ENCODE data around the gene ZBTB22.

The ZBTB22 gene

DNA sequence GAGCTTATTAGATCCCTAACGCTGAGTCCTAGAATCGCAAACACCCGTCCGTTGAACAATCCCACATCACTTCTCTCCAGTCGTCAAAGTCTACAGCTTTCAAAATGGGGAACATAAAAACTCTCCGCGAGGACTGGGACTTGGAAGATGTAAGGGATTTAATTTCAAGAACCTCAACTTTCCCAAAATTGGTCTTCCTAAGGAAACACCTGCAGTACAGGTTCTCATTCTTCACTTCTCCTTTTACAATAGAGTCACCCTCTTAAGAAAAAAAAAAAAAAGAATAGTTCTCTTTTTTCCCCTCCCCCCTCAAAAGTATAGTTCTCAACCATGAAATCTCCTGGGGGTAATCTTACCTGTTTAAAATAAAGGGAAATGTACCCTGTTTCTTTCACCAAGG is 6.6 kb upstream of the ZBTB22 start:
- no peak for DNase-seq

DNA sequence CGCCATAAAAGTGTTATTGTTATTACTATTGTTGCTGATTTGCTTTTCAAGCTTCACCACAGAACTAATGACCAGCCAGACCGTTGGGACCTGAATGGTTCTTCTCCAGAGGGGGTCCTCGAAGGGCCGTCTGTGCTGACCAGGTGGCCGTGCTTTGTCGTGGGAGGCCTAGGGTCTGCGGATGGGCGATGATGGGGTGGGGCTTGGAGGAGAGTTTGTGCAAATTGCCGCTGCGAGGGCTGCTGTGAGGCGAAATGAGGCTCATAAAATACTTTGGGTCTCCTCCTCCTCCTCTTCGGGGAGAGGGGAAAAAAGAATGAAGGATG is 6.0 kb upstream of the ZBTB22 start:
- no peak for DNase-seq

DNA sequence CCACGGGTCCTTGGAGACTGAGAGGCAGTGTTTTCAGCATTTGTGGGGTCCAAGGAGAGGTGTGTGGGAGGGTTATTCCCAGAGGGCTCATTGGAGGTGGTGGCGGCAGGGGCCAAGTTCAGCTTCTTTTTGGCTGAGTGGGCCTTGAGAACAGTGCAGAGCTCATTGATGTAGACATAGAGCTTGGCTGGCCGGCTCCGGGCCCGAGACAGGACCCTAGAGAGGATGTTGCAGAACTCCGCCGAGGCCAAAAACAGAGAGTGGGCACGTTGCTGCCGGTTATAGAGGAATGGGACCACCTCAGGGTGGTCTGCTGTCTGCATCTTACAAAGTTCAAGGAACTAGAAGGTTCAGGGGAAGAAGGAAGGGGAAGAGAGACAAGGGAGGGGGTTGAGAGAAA is 3.7 kb upstream of the ZBTB22 start:
- DNase-seq = no peak

DNA sequence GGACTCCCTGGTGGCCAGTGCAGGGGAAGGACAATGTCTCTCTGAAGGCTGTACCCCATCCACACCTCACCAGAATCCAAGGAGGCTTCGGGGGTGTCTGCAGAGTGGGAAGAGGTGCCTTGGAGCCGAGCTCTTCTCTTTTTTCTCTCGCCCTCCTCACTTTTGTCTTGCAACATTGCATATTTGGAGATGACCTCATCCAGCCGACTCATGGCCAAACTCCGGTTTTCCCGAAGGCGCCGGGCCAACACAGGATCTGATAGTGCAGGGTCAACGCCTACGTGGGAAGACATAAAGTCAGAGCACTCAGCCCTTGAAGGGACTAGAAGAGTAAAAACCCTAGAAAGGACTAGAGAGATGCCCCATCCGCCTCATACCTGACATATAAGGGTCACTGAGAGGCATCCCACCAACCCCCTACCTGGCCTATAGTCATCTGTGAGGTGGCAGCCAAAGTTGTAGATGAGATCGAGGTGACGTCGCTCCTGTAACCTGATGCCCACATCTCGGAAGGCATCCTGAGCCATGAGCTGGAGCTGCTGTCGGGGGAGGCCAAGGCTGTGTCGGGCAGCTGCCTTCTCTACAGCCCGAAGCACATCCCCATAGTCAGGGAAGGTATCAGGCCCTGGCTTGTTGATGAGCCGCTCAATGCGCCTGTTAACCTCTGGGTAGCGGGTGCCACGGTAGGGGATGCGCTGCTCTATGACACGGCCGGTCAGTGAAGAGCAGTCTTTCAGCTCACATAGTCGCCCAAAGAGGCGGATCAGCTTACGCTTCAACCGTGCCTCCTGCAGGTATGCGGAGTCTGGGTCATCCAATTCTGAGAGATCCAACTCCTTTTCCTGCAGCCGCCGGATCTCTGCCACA is 3.0 kb upstream of the ZBTB22 start:
- no peak for DNase-seq

DNA sequence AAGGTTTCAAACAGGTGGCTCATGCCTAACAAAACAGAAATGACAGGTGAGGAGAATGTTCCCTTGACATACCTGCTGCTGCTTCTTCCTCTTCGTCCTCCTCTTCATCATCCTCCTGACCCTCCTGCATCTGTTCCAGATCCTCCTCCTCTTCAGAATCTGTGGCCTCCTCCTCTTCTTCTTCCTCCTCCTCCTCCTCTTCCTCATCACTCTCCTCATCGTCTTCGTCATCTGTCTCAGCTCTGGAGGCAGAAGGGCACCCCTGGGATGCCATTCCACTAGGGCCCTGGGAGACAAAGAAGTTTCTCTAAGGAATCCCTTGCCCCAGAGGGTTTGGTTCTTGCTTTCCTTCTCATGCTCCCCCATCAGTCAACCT is 2.4 kb upstream of the ZBTB22 start:
- no peak for DNase-seq

DNA sequence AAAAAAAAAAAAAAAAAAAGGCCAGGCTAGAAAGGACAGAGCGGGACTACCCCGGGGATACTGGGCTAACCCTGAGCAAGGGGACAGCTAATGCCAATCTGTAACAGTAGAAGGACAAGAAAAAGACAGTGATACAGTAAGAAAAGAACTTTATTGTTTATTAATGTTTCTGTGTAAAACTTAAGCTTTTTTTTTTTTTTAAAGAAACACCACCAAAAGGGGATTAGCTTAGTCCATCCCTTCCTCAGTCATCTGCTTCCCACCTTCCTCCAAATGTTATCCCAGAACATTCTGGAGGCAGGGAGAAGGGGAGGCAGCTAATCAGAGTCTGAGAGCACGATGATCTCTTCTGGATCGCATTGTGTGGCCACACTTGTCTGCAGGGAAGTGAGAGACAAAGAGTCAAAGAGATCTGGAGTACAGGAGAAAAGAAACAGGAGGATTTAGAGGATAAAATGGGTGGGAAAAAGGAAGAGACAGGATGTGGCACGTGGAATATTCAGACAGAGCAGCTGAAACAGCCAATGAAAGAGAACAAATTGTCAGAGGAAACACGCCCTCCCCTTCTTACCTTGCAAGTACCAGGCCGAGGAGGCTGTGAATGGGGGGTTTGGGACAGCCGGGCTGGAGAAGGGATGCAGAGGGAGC is 1.0 kb upstream of the ZBTB22 start:
- DNase-seq = no peak

DNA sequence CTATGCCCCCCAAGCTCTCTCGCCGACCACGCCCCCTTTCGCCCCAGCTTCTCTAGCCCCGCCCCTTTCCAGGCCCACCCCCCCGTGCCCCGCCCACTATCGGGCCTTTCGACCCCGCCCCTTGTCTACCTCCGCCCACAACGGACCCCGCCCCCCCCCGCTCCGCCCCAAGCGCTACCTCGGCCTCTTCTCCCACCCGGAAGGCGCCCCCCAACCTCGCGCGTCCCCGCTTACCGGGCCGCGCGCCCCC is 200 bp downstream of the ZBTB22 start:
- no peak for DNase-seq

DNA sequence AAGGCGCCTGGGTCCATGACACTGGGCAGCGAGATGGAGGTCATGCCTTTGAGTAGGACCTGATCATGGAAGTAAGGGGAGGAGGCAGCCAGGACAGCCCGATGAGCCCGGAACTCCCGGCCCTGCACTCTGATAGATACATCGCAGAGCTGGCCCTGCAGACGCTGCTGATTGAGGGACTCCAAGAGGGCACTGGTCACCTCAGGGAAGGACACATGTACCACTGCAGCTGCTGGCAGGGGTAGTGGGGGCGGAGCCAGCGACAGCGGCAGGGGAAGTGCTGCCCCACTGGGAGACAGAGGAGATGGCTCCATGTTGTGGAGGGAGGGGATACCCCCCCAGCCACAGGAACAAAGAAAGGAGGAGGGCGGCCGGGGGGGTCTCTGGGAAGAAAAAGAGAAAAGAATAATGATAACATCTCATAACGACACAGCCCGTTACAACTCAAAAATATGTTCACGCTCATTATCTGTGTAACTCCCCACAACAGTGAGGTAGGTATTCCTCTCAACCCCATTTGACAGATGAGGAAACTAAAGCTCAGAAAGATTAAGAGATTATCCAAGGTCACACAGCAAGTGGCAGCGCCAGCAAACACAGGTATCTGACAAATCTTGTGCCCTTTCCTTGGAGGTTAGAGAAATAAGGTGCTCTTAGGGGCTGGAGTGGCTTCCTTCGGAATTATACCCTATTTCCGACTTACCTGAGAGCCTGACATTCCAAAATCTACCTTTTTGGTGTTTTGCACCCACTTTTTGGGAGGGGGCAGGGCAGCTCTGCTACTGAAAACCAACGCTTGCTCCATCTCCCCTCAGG is 733 bp downstream of the ZBTB22 start:
- no peak for DNase-seq

DNA sequence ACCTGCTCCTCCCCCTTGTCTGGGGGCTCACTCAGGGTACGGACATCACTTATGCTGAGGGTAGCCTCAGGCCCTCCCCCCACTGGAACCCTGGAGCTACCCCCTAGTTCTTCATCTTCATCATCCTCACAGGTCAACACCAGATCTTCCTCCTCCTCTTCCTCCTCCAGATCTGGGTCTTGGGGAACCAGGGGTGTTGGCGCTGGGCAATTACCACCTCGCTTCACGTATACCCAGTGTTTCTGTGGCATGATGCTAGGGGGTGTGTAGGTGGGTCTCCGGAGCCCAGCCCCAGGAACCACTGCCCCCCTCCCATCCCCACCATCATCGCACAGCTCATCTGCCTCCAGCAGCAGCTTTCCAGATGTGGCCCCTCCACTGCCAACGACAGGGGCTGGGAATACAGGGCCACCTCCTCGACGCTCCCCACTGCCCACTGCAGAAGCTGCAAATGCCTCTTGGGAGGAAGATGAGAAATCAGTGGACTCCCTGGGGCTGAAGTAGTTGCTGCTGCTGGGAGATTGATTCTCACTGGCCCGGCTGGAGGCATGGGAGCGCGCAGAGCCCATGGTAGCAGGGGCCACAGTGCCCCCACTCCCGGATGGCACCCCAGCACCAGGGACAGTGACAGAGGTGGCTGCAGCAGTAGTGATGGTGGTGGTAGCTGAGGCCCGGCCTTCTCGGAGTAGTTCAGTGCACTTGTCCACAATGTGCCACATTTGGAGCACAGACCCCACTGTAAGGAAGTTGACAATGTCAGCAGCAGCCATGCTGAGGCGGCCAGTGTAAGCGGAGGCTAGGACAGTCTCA is 1.5 kb downstream of the ZBTB22 start:
- DNase-seq = no peak

DNA sequence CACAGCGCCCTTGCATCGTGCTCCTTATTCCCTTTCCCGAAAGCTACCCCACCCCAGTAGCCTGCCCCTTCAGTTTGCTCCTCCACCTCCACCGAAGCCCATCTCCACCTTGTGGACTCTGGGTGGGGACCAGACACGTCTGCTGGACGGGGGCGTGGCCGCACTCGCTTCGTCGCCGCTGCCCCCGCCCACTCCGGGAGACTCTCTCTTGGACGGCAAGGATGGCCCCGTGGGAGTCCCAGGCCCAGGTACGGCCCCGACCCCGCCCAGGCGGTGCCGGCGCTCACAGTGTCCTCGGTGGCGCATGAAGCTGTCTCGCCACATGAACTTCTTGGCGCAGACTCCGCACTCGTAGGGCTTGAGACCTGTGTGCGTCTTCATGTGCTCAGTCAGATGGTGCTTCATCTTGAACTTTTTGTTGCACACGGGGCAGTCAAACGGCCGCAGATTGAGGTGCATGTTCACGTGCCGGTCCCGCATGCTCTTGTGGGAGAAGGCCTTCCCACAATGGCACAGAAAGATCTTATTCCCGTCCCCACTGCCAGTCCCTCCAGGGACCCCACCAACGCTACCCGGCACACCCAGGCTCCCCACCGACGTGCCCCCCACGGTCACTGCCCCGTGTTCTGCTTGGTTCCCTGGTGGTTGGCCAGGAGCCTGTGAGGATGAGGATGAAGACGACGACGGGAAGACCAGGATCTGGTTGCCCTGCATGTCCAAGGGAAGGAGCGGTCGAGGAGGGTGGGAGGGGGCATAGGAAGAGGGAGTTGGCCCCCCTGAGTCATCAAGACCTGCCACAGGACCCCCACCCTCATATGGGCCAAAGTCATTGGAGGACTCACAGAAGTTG is 2.4 kb downstream of the ZBTB22 start:
- no peak for DNase-seq

DNA sequence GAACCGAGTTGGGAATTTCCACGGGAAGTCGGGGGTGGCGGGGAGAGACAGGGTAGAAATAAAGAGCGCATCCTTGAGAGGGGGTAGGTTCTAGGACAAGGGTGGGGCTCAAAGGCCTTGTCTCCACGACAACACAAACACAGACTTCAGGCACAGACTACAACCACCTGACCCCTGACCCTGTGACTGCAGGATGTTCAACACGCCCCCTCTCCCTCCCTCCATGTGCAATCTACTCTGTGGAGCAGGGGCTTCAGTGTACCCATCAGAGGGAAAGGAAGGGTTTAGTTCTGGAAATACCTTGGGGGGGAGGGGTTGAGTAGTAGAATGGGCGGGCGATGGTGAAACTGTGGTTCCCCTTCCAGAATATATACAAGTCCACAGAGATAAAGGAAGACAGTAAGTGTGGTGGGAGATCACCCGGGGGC is 3.0 kb downstream of the ZBTB22 start:
- DNase-seq = peak; percentile 61 to 65

DNA sequence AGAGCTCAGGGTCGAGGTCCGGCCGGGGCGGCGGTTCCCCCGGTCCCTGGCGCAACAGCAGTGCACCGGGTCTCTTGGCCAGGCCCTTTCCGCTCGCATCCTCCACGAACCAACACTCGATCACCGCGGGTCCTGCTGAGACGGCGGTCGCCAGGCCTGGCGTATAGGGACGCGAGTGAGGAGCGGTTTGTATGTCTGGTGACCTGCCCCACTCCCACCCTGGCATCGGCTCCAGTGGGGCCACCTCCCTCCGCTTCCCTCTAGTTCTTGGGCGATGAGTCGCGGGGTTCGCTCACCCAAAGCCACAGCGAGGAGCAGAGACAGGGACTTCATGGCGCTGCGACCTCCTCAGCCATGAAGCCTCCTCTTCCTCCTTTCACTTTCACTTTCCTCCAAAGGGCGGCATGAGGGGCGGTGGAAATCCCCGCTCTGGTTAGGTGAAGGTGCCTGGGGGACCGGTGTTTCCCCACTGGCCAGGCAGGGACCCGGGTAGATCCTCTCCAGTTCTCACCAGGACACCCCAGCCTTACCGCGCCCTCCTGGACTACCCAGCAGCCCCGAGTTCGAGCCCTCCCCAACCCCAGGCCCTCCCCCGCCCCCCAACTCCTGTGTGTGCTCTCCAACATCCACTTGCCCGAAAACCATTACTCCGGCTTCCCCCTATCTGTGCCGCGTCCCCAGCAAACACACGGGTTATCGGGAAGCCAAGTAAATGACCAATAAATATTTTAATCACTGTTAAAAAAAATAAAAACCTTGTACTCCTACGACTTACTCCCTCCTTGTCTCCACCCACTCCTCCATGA is 3.6 kb downstream of the ZBTB22 start, which contains the start of gene TAPBP:
TAPBP (minus strand) TSS at position 370 of the 806 bp plus-strand sequence; CDS start at position 333, 37 bp downstream.
- DNase-seq = peak; percentile 83

DNA sequence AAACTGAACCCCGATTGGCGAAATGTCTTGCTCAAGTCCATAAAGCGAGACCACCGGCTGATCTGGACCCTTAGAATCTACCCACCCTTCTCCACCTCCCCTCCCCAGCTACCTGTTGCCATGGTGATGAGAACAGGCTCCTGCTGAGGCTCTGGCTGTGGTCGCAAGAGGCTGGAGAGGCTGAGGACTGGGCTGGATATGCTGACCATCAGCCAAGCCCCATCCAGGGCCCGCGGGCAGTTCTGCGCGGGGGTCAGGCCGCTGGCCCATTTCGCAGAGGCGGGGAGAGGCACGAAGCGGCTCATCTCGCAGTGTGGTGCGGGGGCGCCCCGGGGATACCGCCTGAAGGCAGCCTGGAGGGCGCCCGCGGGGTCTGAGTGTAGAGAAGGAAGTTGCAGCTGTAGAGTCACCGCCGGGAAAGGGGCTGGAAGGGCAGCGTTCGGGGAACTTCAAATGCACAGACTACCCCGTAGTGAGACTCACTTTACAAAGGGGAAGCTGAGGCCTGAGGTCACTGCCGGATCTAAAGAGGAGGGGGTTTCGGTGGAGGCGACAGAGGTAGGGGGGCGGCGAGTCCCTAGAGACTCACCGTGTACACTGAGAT is 4.3 kb downstream of the ZBTB22 start:
- DNase-seq = peak; percentile 46 to 51

DNA sequence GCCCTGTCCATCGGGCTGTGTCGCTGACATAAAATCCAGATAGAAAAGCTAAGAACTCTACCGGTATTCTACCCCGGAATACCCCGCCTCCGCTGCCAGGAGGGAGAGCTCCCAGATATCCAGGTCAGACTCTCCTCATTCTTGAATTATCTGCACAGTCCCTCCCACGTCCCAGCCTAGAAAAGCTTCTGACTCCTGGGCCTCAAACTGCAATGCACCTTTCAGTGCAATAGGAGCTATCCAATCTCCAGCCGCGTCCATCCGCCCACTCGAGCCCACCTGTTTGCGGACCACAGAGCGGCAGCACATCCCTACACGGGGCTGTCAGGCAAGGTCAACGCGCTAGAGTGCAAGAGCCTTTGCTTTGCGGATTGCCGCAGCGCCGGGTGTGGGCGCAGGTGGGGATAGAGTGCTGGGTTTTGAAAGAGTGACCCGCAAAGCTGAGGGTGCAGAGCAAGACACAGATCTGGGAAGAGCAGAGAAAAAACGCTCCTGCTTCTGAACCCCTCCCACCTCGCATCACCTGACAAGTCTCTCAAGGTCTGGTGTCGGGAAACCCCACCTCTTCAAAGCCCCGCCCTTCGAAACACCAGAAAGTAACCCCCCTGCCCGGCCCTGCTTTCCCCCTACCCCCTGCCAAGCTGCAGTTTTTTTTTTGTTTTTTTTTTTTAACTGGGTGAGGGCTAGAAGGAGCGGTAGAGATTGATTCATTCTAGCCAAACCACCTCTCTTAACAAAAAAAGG is 5.0 kb downstream of the ZBTB22 start:
- peak; percentile 83 to 86 for DNase-seq

DNA sequence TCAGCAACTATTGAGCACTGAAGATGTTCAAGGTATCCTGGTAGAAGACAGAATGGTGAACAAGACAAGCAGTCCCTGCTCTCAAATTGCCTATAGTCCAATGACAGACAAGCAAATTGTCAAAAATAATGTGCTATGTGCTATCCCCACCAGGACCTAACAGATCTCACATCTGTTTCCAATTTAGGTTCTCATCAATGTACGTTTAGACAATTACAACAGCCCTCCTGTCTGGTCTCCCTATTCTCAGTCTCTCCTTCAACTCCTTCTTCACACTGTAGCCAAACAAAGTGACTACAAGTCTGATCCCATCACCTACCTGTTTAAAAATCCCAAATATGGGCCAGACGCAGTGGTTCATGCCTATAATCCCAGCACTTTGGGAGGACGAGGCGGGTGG is 11.2 kb downstream of the ZBTB22 start:
- no peak for DNase-seq

DNA sequence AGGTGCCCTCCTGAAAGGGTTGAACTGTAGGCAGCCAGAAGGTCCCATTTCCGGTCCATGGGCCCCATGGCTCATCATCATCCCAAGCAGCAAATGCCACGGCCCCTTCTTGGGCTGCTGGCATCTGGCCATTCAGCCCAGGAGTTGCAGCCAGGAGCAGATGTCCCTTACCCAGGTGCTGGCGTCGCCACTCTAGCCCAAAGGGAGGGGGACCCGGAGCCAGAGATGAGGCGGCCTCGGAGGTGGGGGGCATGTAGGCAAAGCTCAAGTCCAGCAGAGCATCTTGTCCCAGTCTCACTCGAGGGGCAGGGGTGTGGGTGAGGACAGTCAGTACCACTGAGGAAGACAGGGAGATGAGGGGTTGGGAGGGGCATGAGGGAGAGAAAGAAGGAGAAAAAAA is 12.5 kb downstream of the ZBTB22 start:
- no peak for DNase-seq

DNA sequence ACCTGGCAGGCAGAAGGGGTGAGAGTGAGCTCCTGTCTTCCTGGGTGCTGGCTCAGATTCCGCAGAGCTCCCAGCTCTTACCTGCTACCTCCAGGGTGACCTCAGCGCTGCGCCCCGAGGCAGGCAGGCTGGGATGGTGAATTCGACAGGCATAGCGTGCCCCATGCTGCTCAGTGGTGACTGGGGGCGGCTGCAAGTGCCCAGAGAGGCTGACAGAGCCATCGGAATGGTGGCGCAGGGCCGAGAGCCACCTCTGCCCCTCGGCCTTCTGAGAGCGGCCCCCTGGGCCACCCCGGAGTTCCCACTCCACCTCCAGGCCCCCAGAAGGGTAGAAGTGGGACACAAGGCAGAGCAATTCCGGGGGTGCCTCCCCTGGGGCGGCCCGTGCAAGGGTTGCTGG is 13.3 kb downstream of the ZBTB22 start:
- DNase-seq = no peak

DNA sequence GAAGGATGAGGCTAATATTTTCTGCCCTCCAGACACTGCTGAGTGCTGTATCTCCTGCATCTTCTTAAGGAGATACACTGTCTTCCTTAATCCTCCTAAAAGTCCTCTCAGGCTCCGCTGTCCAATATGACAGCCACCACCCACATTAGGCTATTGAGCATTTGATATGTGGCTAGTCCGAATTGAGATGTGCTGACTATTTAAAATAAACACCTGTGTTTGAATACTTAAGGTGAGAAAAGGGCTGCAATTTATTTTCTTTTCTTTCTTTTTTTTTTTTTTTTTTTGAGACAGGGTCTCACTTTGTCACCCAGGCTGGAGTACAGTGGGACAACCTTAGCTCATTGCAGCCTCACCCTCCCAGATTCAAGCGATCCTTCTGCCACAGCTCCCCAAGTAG is 15.7 kb downstream of the ZBTB22 start:
- no peak for DNase-seq

DNA sequence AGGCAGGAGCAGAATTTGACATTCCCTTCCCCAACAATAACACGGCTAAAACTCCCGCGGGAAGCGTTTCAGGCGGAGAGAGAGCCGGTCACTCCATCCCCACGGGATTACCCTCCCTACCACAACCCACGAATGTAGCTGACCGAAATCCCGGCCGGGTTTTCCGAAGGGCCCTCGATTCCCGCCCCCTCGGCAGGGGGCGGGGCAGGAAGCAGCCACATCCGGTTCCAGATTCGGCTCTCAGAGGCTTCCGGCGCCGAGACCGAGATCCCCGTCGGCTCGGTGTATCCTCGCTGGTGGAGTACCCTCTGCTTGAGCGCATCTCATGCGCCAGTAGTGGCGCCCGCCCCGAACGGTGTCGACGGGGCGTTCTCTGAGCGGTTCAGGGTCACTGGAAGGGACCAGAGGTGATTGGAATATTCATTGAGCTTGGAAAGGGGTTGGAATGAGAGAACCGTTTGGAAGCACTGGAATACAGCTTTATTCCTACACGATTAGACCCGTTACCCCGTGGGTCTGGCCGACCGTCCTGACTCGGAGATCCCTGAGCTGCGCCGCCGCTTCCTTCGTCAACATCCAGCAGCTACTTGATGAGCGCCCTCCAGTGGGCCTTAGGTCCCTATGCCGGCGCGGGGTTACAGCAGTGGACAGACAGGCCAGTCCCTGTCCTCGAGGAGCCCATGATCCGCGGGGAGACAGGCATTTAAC is 18.2 kb downstream of the ZBTB22 start:
- peak; percentile 88 to 90 for DNase-seq

Measured in activated CD4-positive, alpha-beta T cell treated with anti-CD3 and anti-CD28 coated beads, Interleukin-2, amount 50 U/mL, for 4 hours (primary cell).